Peyer's patch (tissue), 4 donors: ENCODE data around the gene CYP19A1. TPM values are rescaled to one million over a fixed set of nuclear protein-coding genes. Genes with fewer than 3 reads are reported as not detected.

ENCODE experiments used
- DNase-seq, 3 donors: peaks; one replicate each; pipeline ENCODE4 v3.0.0-alpha.2; 2017 to 2019
- H3K27ac ChIP-seq, 4 donors: fragments of 200-600 bp; sonication (generic); one replicate each; pipeline ENCODE4 v1.5.1; 2016 to 2019
- H3K27me3 ChIP-seq, 2 donors: fragments of 200-600 bp; sonication (generic); one replicate each; pipeline ENCODE4 v1.5.1; 2019
- H3K36me3 ChIP-seq, 3 donors: fragments of 200-600 bp; sonication (generic); one replicate each; pipeline ENCODE4 v1.5.1; 2016 to 2019
- H3K4me1 ChIP-seq, 4 donors: fragments of 200-600 bp; sonication (generic); one replicate each; pipeline ENCODE4 v1.5.1; 2016 to 2019
- H3K4me3 ChIP-seq, 4 donors: fragments of 200-600 bp; sonication (generic); 1 replicate in 3 of 4; 2 replicates in 1 of 4; pipeline ENCODE4 v1.5.1; 2016 to 2019; ENCODE audit warnings: mild to moderate bottlenecking in 1 of 4
- H3K9me3 ChIP-seq, 4 donors: fragments of 200-600 bp; sonication (generic); one replicate each; pipeline ENCODE4 v1.5.1; 2016 to 2019; ENCODE audit warnings: mild to moderate bottlenecking in 1 of 4
- CTCF ChIP-seq, 6 experiments: fragments of 450-650 bp in 4 of 6; fragments of 200-600 bp in 2 of 6; sonication (generic) in 1 of 6; IDR thresholded peaks; one replicate each; pipeline ENCODE4 v1.5.1; 2017 to 2019; ENCODE audit warnings: antibody characterized with exemption in 6 of 6, mild to moderate bottlenecking in 3 of 6, moderate library complexity in 1 of 6
- POLR2A ChIP-seq, 2 donors: fragments of 450-650 bp; IDR thresholded peaks; one replicate each; pipeline ENCODE4 v1.5.1; 2017; ENCODE audit warnings: antibody characterized with exemption in 2 of 2, mild to moderate bottlenecking in 2 of 2, moderate library complexity in 2 of 2
- total RNA-seq, 4 donors: library from RNA; depleted of rRNA; stranded (reverse); fragments of >200 nt; gene quantifications; one replicate each; pipeline ENCODE4 v1.1.0, GENCODE V29; 2016

The CYP19A1 gene
- total RNA-seq, 4 donors from 2014 or later = 0.83 TPM; not detected in 3

DNA sequence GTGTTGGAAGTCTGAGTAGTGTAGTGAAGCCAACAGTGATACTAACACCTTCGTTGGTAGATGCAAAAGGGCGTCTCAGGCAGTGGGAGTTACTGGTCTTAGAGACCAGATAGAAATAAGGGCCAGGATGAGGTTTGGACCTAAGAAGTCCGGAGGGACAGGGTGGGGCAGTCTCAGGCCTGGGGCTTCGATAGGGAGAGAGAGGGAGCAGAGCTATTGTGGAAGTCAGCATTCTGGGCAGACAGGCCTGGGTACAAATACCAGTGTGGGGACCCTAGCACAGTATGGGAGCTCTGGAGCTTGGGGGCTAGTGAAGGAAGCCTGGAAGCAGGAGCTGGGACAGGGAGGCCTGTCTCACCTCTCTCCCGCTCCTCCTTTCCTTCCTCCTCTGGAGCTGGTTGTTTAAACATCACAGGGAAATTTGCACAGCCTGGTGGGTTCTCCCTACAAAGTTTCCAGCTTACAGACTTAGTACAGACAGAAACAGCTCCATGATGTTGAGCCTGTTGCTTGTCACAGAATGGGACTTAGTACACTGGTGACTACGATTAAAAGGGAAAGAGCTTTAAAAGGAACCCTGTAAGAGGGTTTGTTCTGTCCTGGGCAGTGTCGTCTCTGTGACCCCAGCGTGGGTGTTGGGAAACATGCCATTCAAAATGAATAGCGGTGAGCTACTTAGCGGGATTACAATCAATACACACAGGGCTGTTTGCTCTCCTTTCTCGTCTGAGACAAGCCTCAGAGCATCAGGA is 167.3 kb downstream of the CYP19A1 start:
- H3K27ac ChIP-seq = no peak overlapping the region
- H3K4me1 ChIP-seq = no peaks in the 10 kb centered on the region
- TF ChIP-seq CTCF (IDR thresholded peaks at IDR 0.05) (no peak), POLR2A (IDR thresholded peaks at IDR 0.05) (no peak)

GRCh38 chr15:51168700-51169099 is 169.7 kb downstream of the CYP19A1 start:
- Histone ChIP-seq H3K27ac (no peak overlapping the region), H3K27me3 (no peaks in the 10 kb centered on the region), H3K4me3 (no peak overlapping the region), H3K9me3 (no peaks in the 10 kb centered on the region), H3K4me1 (no peaks in the 10 kb centered on the region), H3K36me3 (no peaks in the 10 kb centered on the region)
- TF ChIP-seq CTCF (IDR thresholded peaks at IDR 0.05) (no peak), POLR2A (IDR thresholded peaks at IDR 0.05) (no peak)
- DNase-seq = no peak

More for the DNA sequence above, 167.3 kb downstream of the CYP19A1 start:
- no peaks in the 10 kb centered on the region for H3K36me3 ChIP-seq
- H3K4me3 ChIP-seq = no peak overlapping the region
- no peaks in the 10 kb centered on the region for H3K27me3 ChIP-seq
- DNase-seq = no peak
- H3K9me3 ChIP-seq = no peaks in the 10 kb centered on the region

DNA sequence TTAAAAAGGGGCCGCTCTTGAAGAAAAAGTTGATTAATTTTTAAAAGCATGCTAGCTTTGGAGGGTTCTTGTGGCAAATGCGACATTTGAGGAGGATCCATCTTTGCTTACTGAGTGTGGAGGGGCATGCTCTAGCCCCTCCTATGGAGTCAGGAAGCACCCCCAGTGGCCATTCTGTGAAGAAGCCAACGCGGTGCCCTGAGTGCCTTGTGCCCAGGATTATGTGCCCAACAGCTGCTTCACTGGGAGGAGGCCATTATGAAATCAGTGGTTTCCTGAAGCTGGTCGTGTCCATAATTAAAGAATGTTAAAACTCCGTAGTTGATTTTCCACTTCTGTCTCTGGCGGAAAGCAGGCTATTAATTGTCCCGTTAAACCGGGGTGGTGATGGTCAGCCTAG is 174.6 kb downstream of the CYP19A1 start:
- TF ChIP-seq CTCF (IDR thresholded peaks at IDR 0.05) (no peak), POLR2A (IDR thresholded peaks at IDR 0.05) (no peak)
- no peaks in the 10 kb centered on the region for H3K27me3 ChIP-seq
- H3K36me3 ChIP-seq = no peaks in the 10 kb centered on the region
- H3K27ac ChIP-seq = no peak overlapping the region
- no peak for DNase-seq
- no peak overlapping the region for H3K4me3 ChIP-seq
- H3K4me1 ChIP-seq = no peaks in the 10 kb centered on the region
- H3K9me3 ChIP-seq = no peaks in the 10 kb centered on the region

DNA sequence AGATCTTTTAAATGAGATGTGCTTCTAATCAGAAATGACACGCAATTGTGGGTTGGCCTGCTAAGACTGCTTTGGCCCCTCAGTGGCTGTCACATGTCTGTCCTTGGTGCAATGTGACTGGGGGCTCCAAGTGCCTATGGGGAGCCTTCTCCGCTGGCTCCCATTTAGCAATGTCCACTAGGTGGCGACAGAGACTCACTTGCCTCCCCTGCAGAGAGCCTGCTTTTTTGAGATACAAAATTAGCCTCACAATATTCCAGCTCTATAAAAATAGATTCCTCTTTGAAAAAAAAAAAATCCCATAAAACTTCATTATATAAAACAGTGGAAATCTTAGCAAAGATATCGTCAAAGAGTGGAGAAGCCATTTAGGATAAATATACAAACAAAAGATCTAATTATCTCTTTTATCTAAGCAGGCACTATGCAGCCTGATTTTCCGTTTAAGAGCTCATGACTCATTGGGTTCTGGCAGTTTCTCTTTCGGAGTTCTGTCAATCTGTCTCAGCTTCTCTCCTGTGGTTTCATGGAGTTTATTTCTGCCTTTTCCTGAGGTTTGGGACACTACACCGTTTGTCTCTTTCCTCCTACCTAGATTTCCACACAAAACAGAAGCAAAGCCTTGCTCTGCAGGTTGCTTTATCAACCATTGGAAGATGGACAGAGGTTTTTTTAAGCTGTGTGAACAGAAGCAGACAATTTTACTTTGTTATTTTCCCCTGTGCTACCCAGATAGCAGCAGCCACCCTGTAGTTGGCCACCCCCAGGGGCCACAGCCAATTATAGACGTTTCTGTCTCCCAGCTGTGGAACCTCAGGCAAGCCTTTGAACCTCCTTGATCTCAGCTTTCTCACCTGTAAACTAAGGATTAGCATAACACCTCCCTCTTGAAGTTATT is 175.3 kb downstream of the CYP19A1 start:
- Histone ChIP-seq H3K4me3 (no peak overlapping the region), H3K27me3 (no peaks in the 10 kb centered on the region), H3K9me3 (no peaks in the 10 kb centered on the region), H3K36me3 (no peaks in the 10 kb centered on the region), H3K4me1 (no peaks in the 10 kb centered on the region), H3K27ac (no peak overlapping the region)
- no peak for TF ChIP-seq POLR2A (IDR thresholded peaks at IDR 0.05)
- peak; percentile 60 to 90 (median 74) for TF ChIP-seq CTCF (IDR thresholded peaks at IDR 0.05)
- DNase-seq = peak in 2 of 3 donors; percentile 52 to 86

- Histone ChIP-seq H3K4me1 (no peaks in the 10 kb centered on the region), H3K27ac (no peak overlapping the region), H3K36me3 (no peaks in the 10 kb centered on the region), H3K9me3 (no peaks in the 10 kb centered on the region), H3K27me3 (no peaks in the 10 kb centered on the region), H3K4me3 (no peak overlapping the region)
- no peak for DNase-seq
- TF ChIP-seq POLR2A (IDR thresholded peaks at IDR 0.05) = no peak
- no peak for TF ChIP-seq CTCF (IDR thresholded peaks at IDR 0.05)
These were observed 176.7 kb downstream of the CYP19A1 start for GRCh38 chr15:51161491-51162220.
